GM21619 (cell line): ENCODE measurements around the gene RNF186.
"Not testable (repeated sequence)": the region's sequence is repeated elsewhere in the genome, so short reads cannot be mapped to it uniquely, and the experiment has no call there.

Experiments
- ATAC-seq: cut with Tn5 transposase; IDR thresholded peaks from one replicate; pipeline ENCODE4 v1.9.1; 2021; ENCODE audit not compliant: unreplicated experiment

The RNF186 gene, protein sequence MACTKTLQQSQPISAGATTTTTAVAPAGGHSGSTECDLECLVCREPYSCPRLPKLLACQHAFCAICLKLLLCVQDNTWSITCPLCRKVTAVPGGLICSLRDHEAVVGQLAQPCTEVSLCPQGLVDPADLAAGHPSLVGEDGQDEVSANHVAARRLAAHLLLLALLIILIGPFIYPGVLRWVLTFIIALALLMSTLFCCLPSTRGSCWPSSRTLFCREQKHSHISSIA

GRCh38 chr1:19814681-19815503 is at the start of gene RNF186:
Gene RNF186, minus strand, starts transcription at chr1:19815283. Its CDS starts 182 bp downstream, at chr1:19815101.
- ATAC-seq: no peak

DNA sequence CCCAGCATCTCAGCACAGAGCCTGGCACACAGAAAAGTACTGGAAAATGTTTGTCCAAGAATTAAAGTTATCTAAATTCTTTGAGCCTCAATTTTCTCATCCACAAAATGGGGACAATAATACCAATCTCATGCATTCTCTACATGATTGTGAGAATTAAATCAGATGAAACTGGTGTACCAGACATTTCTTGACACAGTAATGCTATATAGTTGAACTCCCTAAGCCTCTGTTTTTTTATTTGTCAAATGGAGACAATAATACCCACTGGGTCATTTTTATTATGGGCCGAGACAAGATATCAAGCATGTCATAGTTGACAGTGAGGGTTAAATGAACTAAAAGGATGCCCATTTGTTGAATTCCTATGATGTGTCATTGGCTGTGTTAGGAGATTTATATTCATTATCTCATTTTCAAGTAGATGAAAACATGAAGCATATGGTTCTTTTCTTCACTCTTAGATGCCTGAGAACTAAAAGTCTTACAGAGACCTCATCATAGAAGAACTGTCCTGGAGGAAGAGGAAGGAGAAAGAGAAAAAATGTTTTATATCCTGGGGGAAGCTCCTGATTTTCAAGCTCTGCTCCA is 49.6 kb upstream of the RNF186 start:
- no peak for ATAC-seq

DNA sequence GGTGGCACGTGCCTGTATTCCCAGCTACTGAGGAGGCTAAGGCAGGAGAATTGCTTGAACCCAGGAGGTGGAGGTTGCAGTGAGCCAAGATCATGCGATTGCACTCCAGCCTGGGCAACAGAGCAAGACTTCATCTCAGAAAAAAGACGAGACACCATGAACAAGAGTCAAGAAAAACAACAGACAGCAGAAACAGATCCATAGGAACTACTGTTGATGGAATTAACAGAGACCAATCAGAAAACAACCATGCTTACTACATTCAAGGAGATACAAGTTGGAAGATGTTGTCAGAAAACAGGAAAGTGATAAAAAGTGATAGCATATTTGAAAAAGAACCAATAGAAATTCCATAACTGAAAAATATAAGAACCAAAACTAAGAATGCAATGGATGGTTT is 47.9 kb upstream of the RNF186 start:
- ATAC-seq: no peak

GRCh38 chr1:19861842-19862530 is 46.9 kb upstream of the RNF186 start:
- ATAC-seq: no peak

DNA sequence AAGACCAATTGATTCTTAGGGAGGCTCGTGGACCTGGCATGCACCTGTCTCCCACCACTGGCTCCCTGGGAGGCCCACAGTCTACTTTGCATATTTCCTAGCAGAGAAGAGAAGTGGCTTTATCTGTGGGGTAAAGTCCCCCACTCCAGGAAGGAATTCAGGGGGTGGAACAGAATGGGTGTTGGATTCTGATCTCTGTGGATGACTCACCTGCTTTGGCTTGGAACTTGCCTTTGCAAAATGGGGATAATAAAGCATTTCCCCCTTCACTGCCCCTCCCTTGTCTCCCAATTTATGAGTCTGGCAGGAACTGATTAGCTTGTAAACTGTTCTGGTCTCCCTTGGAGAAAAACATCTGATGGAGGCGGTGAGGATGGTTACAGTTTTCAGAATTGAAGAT is 46.0 kb upstream of the RNF186 start:
- no peak for ATAC-seq

- ATAC-seq: no peak
These were observed 45.3 kb upstream of the RNF186 start for GRCh38 chr1:19860418-19860817.

- ATAC-seq: no peak
These were observed 44.8 kb upstream of the RNF186 start for GRCh38 chr1:19859876-19860275.

- no peak for ATAC-seq
These were observed 43.8 kb upstream of the RNF186 start for GRCh38 chr1:19858893-19859292.

- ATAC-seq: no peak
These were observed 39.8 kb upstream of the RNF186 start for GRCh38 chr1:19854866-19855265.

DNA sequence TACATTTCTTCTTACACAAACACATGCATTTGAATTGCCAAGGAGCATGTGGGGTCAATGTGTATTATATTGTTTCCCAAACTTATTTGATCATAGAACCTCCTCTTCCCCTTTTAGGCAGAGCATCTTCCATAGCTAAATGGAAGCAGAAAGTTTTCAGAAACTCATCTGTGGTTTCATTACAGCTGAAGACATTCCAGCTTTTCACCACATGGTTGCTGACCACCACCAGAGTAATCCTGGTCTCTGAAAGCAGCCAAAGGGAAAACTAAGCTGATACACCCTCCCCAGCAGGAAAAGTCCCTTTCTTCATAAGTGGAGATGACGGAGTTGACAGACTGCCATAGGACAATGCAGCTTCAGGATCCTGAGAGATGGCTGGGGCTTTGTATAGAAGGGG is 37.0 kb upstream of the RNF186 start:
- ATAC-seq: no peak

DNA sequence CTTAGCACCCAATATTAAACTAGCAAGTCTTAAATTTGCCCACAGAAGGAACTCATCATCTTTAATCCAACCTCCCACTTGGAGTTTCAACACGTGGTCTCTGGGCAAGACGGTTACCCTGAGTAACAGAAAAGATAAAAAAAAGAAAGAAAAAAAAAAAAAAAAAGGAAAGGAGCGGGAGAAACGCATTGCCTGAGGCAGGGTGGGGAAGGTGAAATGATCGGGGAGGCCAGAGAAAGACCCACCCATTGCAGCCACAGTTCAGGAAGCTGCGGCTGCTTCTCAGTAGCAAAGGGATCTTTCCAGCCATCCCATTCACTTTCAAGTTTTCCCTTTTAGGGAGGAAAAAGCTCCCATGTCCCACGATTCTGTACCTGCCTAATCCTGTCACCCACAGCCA is 35.1 kb upstream of the RNF186 start:
- no peak for ATAC-seq

DNA sequence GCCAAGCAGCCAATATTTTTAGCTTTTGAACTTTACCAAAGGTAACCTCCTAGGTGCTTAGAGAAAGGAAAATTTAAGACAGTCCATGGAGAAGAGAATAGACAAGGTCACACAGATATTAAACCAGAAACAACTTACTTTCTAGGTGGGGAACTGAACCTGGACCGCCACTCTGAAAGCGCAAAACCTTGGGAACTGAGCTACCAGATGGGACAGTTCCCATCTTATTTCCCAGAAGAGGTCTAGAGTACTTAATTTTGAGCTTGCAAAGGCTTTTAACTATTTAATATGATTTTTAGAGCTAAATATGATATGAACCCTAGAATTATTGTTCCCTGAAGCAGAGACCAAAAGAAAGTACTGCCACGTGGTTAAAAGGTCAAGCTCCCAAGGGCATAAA is 34.2 kb upstream of the RNF186 start:
- ATAC-seq: not testable (repeated sequence)

DNA sequence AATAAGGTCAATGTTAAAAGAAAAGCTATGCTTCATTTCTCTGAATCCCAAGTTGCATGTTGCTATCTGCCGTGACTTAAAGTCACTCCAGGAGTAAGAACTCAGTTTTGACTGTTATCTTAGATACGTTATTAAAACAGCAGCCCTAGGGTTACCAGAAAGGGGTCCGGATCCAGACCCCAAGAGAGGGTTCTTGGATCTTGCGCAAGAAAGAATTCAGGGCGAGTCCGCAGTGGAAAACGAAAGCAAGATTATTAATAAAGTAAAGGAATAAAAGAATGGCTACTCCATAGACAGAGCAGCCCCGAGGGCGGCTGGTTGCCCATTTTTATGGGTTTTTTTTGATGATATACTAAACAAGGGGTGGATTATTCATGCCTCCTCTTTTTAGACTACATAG is 32.3 kb upstream of the RNF186 start:
- not testable (repeated sequence) for ATAC-seq

GRCh38 chr1:19846338-19846737 is 31.3 kb upstream of the RNF186 start:
- no peak for ATAC-seq

GRCh38 chr1:19845555-19845954 is 30.5 kb upstream of the RNF186 start:
- ATAC-seq: no peak

DNA sequence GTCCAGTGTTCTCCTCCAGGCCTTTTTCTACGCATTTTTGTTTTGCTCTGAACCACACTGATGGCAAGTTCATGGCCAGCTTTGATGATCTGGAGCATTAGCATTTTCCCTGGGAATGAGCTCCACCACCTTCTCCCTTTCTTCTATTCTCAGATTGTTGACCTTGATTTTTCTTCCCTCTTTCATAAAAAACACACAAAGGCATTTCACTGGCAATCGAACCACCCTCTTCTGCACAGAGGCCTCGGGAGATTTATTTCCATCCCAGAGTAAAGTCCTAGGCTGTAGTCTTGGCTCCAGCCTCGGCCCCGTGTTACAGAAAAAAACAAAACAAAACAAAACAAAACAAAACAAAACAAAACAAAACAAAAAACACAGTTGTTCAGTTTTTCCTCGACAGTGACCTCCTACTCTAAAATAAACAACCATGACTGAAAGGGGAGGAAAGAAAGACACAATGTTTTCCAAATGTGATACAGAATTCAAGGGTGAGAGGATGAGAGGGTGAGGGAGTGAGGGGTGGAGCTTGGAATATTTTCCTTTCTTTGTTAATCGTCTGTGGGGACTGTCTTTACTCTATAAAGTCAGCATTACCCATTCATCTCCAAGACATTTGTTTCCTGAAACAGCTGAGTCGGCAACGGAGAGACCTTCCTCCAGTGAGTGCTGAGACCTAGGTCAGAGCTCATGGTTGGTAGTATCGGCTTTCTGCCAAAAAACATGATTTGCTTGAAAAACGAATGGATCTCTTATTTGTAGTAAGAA is 29.8 kb upstream of the RNF186 start:
- ATAC-seq: no peak

GRCh38 chr1:19840228-19840627 is 25.1 kb upstream of the RNF186 start:
- ATAC-seq: no peak

DNA sequence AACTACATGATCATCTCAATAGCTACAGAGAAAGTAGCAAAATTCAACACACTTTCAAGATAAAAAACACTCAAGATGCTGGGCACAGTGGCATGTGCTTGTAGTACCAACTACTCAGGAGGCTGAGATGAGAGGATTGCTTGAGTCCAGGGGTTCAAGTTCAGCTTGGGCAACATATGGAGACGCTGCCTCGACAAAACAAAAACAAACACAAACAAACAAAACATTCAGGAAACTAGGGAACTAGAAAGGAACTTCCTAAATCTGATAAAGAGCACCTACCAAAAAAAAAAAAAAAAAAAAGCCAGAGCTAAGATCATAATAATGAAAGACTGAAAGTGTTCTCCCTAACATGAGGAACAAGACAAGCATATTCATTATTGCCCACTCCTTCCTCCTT is 22.8 kb upstream of the RNF186 start:
- no peak for ATAC-seq

DNA sequence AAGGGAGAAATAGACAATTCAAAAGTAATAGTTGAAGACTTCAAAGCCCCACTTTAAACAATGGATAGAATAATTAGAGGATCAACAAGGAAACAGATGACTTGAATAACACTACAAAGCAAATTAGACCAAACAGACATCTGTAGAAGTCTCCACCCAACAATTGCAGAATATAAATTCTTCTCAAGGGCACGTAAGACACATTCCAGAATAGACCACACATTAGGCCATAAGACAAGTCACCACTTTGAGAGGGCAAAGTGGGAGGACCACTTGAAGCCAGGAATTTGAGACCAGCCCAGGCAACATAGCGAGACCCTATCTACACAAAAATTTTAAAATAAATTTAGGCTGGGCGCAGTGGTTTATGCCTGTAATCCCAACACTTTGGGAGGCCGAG is 20.5 kb upstream of the RNF186 start:
- no peak for ATAC-seq

DNA sequence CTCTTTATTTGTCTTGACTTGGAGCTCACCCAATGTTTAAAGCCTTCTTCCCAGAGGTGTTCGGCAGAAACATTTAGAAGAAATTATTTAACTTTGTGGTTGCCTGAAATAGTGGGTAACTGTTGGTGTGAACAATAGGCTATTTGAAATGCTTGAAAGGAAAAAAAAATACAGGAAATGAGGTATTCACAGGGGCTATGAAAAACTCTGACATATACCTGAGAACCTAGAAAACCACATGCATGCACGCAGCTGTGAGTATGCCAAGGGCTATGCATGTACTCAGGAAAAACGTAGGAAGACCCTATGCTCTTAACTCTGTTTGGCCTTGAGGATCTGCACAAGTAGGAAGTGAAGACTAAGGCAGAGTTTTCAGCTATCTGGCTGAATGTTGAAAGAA is 16.4 kb upstream of the RNF186 start:
- ATAC-seq: no peak

DNA sequence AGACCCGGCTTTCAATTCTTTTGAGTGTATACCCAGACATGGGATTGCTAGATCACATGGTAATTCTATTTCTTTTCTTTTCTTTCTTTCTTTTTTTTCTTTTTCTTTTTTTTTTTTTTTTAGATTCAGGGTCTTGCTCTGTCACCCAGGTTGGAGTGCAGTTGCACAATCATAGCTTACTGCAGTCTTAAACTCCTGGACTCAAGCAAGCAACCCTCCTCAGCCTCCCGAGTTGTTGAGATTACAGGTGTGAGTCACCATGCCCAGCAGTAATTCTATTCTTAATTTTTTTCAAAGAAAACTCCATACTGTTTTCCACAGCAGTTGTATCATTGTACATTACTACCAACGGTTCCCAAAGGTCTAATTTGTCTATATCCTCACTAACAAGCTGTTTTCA is 13.5 kb upstream of the RNF186 start:
- ATAC-seq: no peak
